GM12891 (cell line): ENCODE data around the gene SV2C.

ENCODE experiments used
- DNase-seq: peaks from one replicate; pipeline ENCODE4 v3.0.0; 2011; ENCODE audit warnings: low spot score; ENCODE audit not compliant: insufficient read length
- FAIRE-seq: peaks from 2 replicates; lab custom pipeline; 2011; peaks lifted over from hg19 to GRCh38; lab: Jason Lieb, UNC
- PAX5 ChIP-seq: IDR thresholded peaks from 2 replicates; pipeline ENCODE4 v1.6.1; 2011; ENCODE audit warnings: low read length, moderate library complexity, mild to moderate bottlenecking; ENCODE audit not compliant: insufficient read depth, severe bottlenecking
- POLR2A ChIP-seq: IDR thresholded peaks from 2 replicates; pipeline ENCODE4 v1.6.1; 2011; ENCODE audit warnings: low read depth, low read length, control low read depth
- POLR2AphosphoS5 ChIP-seq: IDR thresholded peaks from 2 replicates; pipeline ENCODE4 v1.6.1; 2011; ENCODE audit warnings: low read depth, low read length, control low read depth
- POU2F2 ChIP-seq: IDR thresholded peaks from 2 replicates; pipeline ENCODE4 v1.6.1; 2011; ENCODE audit warnings: low read depth, mild to moderate bottlenecking, control low read depth, low read length, moderate library complexity
- SPI1 ChIP-seq: IDR thresholded peaks from 2 replicates; pipeline ENCODE4 v1.6.1; 2011; ENCODE audit warnings: low read depth, low read length, control low read depth
- TAF1 ChIP-seq: IDR thresholded peaks from 2 replicates; pipeline ENCODE4 v1.6.1; 2011; ENCODE audit warnings: low read depth, low read length, control low read depth

The SV2C gene

DNA sequence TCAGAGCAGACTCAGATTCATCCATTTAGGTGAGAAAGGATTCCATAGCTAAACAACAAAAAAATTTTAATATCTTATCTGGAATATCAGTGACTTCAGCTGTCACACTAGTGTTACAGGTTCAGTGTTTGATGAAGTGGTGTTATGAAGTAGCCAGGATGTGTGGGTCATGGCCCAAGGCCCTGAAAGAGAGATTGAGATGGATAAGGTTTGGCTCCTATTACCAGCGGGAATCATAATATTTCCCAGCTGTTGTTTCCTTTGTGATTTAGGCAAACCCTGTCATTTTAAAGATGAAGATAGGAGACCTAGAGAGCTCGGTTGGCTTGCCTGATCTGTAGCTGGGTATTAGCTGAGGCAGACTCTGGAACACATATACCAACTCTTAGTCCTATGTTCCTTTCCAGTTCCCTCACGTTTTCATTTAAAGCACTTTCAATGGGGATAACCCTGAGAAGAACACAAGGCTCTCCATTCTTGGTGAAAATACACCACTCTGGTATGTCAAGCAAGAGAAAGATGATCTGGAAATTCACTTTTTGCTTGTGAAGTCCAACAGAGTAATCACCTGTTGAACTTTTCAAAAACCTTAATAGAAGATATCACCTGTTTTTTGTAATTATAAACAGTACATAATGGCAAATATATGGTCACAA, 54.8 kb downstream of the SV2C start:
- DNase-seq = no peak
- FAIRE-seq = no peak
- no peak for TF ChIP-seq POU2F2
- no peak for TF ChIP-seq POLR2AphosphoS5
- TF ChIP-seq SPI1 = no peak
- no peak for TF ChIP-seq PAX5
- no peak for TF ChIP-seq TAF1
- TF ChIP-seq POLR2A = no peak

DNA sequence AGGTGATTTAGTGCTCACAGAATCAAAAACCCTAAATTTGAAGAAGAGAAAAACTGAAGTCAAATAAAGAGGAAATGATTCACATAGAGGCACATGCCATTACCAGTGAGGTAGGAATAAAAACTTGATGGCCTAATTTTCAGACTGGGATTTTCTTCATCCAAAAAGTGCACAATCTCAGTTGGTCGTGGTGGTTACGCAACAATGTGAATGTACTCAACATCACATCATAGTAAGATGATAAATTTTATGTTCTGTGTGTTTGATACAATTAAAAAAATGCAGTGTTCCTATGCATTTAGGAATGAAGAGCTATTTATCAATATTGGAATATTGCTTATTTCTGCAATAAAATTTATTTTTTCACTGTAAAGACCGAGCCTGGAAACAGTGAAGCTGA, 60.7 kb downstream of the SV2C start:
- DNase-seq = no peak
- no peak for FAIRE-seq
- TF ChIP-seq SPI1 (no peak), POLR2A (no peak), PAX5 (no peak), POLR2AphosphoS5 (no peak), POU2F2 (no peak), TAF1 (no peak)

DNA sequence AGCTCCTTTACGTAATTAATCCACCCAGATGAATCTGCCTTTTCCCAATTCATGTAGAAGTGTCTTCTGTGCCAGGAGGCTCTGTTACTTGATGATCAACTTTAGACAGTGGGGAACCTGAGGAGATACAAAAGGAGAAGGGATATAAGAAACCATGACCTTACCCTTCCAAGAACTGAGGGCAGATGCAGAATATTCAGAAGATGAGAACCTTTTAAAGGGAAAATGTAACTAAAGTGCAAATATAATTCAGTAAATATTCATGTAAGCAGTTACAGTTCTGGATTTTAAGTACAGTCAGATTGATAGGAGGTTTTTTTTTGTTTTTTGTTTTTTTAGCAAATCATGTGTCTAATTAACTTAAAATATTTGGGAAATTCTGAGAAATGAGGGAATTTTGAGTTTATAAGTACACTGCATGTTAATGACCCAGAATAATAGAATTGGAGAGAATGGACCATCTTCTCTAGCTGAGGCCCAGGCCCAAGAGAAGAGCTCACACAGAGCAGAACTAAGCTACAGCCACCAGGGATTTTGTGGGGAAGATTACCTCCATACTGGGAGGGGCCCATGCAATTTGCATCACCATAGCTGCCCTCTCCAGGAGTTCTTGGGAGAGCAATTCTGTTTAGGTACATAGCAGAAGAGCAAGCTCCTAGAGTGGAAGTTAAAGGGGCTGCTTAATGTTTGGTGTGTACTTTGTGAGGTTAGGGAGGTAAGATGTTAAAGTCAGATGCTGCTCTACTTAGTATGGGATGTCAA, 61.5 kb downstream of the SV2C start:
- TF ChIP-seq PAX5 (no peak), POLR2AphosphoS5 (no peak), POU2F2 (no peak), SPI1 (no peak), POLR2A (no peak), TAF1 (no peak)
- DNase-seq = no peak

DNA sequence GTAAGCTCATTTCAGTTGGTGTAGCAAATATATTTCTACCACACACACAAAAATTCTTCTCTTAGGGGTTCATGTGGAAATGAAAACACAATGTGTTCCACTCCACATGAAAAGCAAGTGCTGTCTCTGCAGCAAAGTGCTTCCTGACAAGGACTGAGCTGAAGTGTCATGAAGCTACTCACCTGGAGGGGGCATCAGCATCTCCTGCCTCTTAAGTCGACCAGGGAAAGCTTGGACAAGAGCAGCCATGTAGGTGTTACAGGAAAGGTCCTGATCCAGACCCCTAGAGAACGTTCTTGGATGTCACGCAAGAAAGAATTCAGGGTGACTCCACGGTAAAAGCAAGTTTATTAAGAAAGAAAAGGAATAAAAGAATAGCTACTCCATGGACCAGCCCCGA, 62.8 kb downstream of the SV2C start:
- TF ChIP-seq POLR2AphosphoS5 (no peak), TAF1 (no peak), POU2F2 (no peak), PAX5 (no peak), POLR2A (no peak), SPI1 (no peak)

More for the DNA sequence above, 61.5 kb downstream of the SV2C start:
- no peak for FAIRE-seq

DNA sequence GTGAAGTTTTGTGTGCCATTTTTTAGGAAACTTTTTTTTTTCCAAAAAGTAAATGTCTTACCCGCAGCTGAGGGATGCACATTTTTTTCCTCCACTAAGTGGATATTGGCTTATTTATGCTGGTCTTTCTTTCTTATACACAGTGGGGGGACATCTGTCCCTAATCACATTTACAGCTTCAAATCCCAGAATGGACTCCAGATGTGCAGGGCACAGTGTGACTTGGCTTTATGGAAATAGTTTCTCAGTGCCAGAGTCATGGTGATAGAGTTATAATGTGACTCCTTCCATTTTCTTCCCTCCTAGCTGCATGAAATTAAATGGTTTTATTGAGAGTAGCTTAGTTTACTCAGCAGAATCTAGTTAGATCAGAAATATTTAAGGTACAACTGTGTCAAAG, 66.5 kb downstream of the SV2C start:
- FAIRE-seq = no peak
- no peak for TF ChIP-seq SPI1
- no peak for TF ChIP-seq PAX5
- no peak for TF ChIP-seq TAF1
- TF ChIP-seq POLR2A = no peak
- TF ChIP-seq POLR2AphosphoS5 = no peak
- TF ChIP-seq POU2F2 = no peak
- DNase-seq = no peak

More for the DNA sequence above, 62.8 kb downstream of the SV2C start:
- DNase-seq (no peak), FAIRE-seq (no peak)

DNA sequence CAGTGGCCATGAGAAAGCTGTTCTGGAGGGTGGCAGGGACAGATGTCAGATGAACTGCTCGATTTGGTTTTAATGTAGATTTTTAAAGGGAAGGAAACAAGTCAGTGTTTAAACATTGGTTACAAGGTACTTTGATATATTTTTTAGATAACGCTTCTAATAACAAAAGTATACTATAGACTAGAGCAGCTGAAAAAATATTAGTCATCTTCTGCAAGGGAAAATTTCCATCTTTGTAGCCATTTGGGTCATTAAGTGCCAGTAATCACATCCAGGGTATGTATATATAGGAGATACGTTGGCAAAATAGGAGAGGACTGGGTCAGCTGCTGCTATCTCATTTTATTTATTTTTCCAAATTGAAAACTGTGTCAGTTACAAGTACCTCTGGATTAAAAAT, 69.0 kb downstream of the SV2C start:
- FAIRE-seq (no peak), DNase-seq (no peak)
- no peak for TF ChIP-seq SPI1
- no peak for TF ChIP-seq TAF1
- no peak for TF ChIP-seq PAX5
- TF ChIP-seq POLR2A = no peak
- no peak for TF ChIP-seq POLR2AphosphoS5
- TF ChIP-seq POU2F2 = no peak

DNA sequence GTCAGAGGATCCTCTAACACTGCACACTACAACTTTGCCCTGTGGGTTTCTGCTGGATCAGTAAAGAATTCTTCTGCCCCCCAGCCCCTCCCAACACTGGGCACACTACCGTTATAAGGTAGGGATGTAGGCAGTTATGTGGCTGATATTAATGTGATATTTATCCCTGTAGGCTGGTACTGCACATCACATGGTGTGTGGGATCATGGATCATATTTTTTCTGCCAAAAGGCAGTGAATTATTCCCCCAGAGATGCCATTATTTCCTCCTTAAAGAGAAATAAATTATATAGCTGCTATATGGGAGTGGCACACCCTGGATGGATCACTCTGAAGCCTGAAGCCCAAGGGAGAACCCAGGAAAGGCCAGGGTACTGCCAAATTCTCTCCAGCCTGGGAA, 69.5 kb downstream of the SV2C start:
- no peak for DNase-seq
- no peak for TF ChIP-seq TAF1
- FAIRE-seq = no peak

DNA sequence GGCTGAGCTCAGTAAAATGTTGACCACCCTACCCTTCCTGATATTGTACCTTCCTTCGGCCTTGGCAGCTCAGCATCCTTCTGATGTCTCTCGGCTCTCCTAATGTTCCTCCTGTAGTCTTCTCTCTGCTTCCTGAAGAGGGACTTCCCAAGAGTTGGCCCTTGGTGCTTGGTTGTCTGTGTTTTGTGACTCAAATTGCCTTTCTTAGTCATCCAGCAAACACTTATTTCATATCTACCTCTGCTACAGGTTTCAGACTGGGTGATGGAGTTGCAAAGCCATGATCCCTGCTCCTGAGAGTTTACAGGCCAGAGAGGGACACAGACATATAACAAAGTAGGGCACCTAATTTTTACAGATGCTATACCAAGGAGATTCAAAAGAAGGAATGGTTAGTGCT, 70.1 kb downstream of the SV2C start:
- TF ChIP-seq SPI1 = no peak
- no peak for TF ChIP-seq PAX5
- no peak for TF ChIP-seq POLR2AphosphoS5
- no peak for TF ChIP-seq POU2F2
- no peak for TF ChIP-seq POLR2A
- TF ChIP-seq TAF1 = no peak
- DNase-seq (no peak), FAIRE-seq (no peak)

DNA sequence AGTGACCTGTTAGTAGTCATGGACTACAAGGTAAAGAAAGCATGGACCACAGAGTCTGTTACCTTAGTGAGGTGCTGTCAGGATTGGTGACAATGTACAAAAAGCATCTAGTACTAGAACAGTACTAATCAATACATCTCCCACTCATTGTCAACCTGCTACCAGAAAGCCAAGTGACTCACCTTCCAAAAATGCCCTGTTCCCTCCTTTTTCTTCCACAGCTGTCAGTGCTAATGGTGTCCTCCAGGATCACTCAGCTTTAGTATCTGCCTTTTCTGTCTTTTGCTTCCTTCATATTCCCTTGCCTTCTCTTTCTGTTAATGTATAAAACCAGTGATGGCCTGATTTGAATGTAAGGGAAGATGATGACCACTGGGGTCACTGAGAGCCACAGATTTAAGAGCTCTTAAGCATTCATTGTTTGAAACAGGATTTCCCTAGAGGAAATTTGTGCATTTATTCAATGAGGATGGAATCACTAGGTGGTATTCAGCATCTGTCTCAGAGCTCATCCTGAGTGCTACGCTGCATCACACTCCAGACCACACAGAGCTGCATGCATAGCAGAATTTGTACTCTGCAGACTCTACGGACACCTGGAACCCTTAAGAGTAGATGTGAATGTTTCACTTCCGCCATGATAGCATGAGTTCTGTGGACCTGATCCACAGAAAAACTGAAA, 71.0 kb downstream of the SV2C start:
- FAIRE-seq (no peak), DNase-seq (no peak)
- TF ChIP-seq TAF1 = no peak

DNA sequence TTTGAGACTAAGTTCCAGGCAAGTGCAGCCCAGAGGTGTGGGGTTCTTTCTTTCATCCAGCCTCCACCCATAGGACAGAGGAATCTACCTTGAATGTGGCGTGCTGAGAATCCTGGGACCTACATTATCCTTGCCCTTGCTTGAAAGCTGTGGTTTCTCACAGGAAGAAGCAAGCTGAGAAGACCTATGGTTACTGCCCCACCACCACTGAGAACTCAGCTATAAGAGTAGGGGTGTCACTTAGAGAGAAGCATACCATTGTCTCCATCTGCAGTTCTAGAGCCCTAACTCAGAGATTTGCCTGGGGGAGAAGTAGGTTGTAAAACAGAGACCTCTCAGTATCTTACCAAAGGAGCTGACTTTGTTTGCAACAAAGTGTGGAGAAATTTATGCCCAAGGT, 72.4 kb downstream of the SV2C start:
- no peak for DNase-seq
- no peak for TF ChIP-seq POU2F2
- TF ChIP-seq SPI1 = no peak
- no peak for TF ChIP-seq POLR2A
- TF ChIP-seq TAF1 = no peak
- TF ChIP-seq PAX5 = no peak
- no peak for TF ChIP-seq POLR2AphosphoS5
- no peak for FAIRE-seq
